SK-N-SH treated with all-trans-retinoic acid at 6 μM for 48 hours (cell line): ENCODE measurements around the gene MAP2K6.

Source experiments
- ATAC-seq: fragments of 200-7000 bp; cut with Tn5 transposase; 3 replicates; pipeline ENCODE4 v1.9.1; 2020; ENCODE audit warnings: mild to moderate bottlenecking, moderate library complexity
- ARNTL ChIP-seq: fragments of 450-650 bp; formaldehyde crosslinking; IDR thresholded peaks from 2 replicates; pipeline ENCODE4 v1.5.0; 2020; ENCODE audit warnings: low read depth, mild to moderate bottlenecking, moderate library complexity, borderline replicate concordance
- BACH2 ChIP-seq: fragments of 250-450 bp; sonication (Bioruptor Pico); IDR thresholded peaks from 2 replicates; pipeline ENCODE4 v1.9.0; 2021; ENCODE audit warnings: mild to moderate bottlenecking, borderline replicate concordance
- CSDC2 ChIP-seq: fragments of 250-450 bp; sonication (Bioruptor Pico); IDR thresholded peaks from 2 replicates; pipeline ENCODE4 v1.5.0; 2020; ENCODE audit warnings: mild to moderate bottlenecking, moderate library complexity
- ESRRG ChIP-seq: fragments of 250-450 bp; sonication (Bioruptor Pico); IDR thresholded peaks from 2 replicates; pipeline ENCODE4 v1.6.1; 2021; ENCODE audit warnings: mild to moderate bottlenecking
- GLIS3 ChIP-seq: fragments of 250-450 bp; sonication (Bioruptor Pico); IDR thresholded peaks from 2 replicates; pipeline ENCODE4 v1.5.0; 2020; ENCODE audit warnings: mild to moderate bottlenecking, moderate library complexity
- OSR1 ChIP-seq: fragments of 250-450 bp; sonication (Bioruptor Pico); IDR thresholded peaks from 2 replicates; pipeline ENCODE4 v1.8.0; 2022; ENCODE audit warnings: moderate library complexity, mild to moderate bottlenecking, inconsistent platforms
- RARB ChIP-seq: fragments of 250-450 bp; sonication (Bioruptor Pico); IDR thresholded peaks from 2 replicates; pipeline ENCODE4 v1.8.0; 2021; ENCODE audit warnings: mild to moderate bottlenecking, moderate library complexity
- TCF4 ChIP-seq: fragments of 250-450 bp; sonication (Bioruptor Pico); IDR thresholded peaks from 2 replicates; pipeline ENCODE4 v1.8.0; 2021; ENCODE audit warnings: mild to moderate bottlenecking, moderate library complexity, borderline replicate concordance
- TOX ChIP-seq: fragments of 250-450 bp; sonication (Bioruptor Pico); IDR thresholded peaks from 2 replicates; pipeline ENCODE4 v1.8.0; 2021; ENCODE audit warnings: mild to moderate bottlenecking, moderate library complexity, borderline replicate concordance
- ZC3H10 ChIP-seq: fragments of 250-450 bp; sonication (Bioruptor Pico); IDR thresholded peaks from 2 replicates; pipeline ENCODE4 v1.5.1; 2021; ENCODE audit warnings: mild to moderate bottlenecking, moderate library complexity
- ZFP3 ChIP-seq: fragments of 250-450 bp; sonication (Bioruptor Pico); IDR thresholded peaks from 2 replicates; pipeline ENCODE4 v1.5.0; 2020; ENCODE audit warnings: mild to moderate bottlenecking, moderate library complexity
- ZFP30 ChIP-seq: fragments of 450-650 bp; formaldehyde crosslinking; IDR thresholded peaks from 2 replicates; pipeline ENCODE4 v1.5.0; 2022; ENCODE audit warnings: mild to moderate bottlenecking, moderate library complexity
- ZNF70 ChIP-seq: fragments of 450-650 bp; formaldehyde crosslinking; IDR thresholded peaks from 2 replicates; pipeline ENCODE4 v1.5.0; 2020; ENCODE audit warnings: mild to moderate bottlenecking, moderate library complexity
- ZNF8 ChIP-seq: fragments of 450-650 bp; formaldehyde crosslinking; IDR thresholded peaks from 2 replicates; pipeline ENCODE4 v1.5.0; 2020; ENCODE audit warnings: mild to moderate bottlenecking, moderate library complexity
- TF ChIP-seq, protein P1 (sequence below): fragments of 250-450 bp; sonication (Bioruptor Pico); IDR thresholded peaks from 2 replicates; pipeline ENCODE4 v1.8.0; 2021; ENCODE audit warnings: low read depth, mild to moderate bottlenecking, moderate library complexity, borderline replicate concordance
- TF ChIP-seq, protein P2 (sequence below): fragments of 250-450 bp; sonication (Bioruptor Pico); IDR thresholded peaks from 2 replicates; pipeline ENCODE4 v1.5.1; 2020; ENCODE audit warnings: low read depth, mild to moderate bottlenecking, moderate library complexity
- TF ChIP-seq, protein P3 (sequence below): fragments of 250-450 bp; sonication (Bioruptor Pico); IDR thresholded peaks from 2 replicates; pipeline ENCODE4 v1.5.1; 2021; ENCODE audit warnings: mild to moderate bottlenecking, moderate library complexity
- TF ChIP-seq, protein P4 (sequence below): fragments of 250-450 bp; sonication (Bioruptor Pico); IDR thresholded peaks from 2 replicates; pipeline ENCODE4 v1.8.0; 2020; ENCODE audit warnings: mild to moderate bottlenecking, moderate library complexity, borderline replicate concordance
- TF ChIP-seq, protein P5 (sequence below): fragments of 250-450 bp; sonication (Bioruptor Pico); IDR thresholded peaks from 2 replicates; pipeline ENCODE4 v1.5.0; 2020; ENCODE audit warnings: mild to moderate bottlenecking, moderate library complexity

Gene MAP2K6

DNA sequence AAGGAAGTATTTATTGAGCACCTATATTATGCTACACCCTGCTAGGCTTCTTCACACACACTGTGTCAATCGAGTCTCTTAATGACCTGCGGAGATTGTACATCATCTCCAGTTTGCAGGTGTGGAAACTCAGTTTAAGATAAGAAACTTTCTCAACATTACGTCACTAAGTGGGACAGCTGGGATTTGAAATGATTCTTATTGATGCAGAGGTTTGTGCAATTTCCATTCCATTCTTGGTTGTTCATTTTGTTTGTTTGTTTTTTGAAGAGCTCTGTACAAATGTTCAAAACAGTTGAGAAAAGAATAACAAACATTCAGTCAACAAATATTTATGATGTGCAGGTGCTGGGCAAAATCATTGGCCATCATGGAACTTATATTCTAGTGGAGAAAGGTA is 84.8 kb downstream of the MAP2K6 start:
- no peak for ATAC-seq
- no peak for TF ChIP-seq ZC3H10
- TF ChIP-seq, protein P1, sequence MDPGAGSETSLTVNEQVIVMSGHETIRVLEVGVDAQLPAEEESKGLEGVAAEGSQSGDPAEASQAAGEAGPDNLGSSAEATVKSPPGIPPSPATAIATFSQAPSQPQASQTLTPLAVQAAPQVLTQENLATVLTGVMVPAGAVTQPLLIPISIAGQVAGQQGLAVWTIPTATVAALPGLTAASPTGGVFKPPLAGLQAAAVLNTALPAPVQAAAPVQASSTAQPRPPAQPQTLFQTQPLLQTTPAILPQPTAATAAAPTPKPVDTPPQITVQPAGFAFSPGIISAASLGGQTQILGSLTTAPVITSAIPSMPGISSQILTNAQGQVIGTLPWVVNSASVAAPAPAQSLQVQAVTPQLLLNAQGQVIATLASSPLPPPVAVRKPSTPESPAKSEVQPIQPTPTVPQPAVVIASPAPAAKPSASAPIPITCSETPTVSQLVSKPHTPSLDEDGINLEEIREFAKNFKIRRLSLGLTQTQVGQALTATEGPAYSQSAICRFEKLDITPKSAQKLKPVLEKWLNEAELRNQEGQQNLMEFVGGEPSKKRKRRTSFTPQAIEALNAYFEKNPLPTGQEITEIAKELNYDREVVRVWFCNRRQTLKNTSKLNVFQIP (CRISPR knock-in tag) = no peak
- no peak for TF ChIP-seq ZNF8 (CRISPR knock-in tag)
- TF ChIP-seq, protein P2, sequence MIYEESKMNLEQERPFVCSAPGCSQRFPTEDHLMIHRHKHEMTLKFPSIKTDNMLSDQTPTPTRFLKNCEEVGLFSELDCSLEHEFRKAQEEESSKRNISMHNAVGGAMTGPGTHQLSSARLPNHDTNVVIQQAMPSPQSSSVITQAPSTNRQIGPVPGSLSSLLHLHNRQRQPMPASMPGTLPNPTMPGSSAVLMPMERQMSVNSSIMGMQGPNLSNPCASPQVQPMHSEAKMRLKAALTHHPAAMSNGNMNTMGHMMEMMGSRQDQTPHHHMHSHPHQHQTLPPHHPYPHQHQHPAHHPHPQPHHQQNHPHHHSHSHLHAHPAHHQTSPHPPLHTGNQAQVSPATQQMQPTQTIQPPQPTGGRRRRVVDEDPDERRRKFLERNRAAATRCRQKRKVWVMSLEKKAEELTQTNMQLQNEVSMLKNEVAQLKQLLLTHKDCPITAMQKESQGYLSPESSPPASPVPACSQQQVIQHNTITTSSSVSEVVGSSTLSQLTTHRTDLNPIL (CRISPR knock-in tag) = no peak
- no peak for TF ChIP-seq RARB (CRISPR knock-in tag)
- no peak for TF ChIP-seq ZNF70 (CRISPR knock-in tag)
- TF ChIP-seq, protein P3, sequence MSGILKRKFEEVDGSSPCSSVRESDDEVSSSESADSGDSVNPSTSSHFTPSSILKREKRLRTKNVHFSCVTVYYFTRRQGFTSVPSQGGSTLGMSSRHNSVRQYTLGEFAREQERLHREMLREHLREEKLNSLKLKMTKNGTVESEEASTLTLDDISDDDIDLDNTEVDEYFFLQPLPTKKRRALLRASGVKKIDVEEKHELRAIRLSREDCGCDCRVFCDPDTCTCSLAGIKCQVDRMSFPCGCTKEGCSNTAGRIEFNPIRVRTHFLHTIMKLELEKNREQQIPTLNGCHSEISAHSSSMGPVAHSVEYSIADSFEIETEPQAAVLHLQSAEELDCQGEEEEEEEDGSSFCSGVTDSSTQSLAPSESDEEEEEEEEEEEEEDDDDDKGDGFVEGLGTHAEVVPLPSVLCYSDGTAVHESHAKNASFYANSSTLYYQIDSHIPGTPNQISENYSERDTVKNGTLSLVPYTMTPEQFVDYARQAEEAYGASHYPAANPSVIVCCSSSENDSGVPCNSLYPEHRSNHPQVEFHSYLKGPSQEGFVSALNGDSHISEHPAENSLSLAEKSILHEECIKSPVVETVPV (CRISPR knock-in tag) = no peak
- TF ChIP-seq, protein P4, sequence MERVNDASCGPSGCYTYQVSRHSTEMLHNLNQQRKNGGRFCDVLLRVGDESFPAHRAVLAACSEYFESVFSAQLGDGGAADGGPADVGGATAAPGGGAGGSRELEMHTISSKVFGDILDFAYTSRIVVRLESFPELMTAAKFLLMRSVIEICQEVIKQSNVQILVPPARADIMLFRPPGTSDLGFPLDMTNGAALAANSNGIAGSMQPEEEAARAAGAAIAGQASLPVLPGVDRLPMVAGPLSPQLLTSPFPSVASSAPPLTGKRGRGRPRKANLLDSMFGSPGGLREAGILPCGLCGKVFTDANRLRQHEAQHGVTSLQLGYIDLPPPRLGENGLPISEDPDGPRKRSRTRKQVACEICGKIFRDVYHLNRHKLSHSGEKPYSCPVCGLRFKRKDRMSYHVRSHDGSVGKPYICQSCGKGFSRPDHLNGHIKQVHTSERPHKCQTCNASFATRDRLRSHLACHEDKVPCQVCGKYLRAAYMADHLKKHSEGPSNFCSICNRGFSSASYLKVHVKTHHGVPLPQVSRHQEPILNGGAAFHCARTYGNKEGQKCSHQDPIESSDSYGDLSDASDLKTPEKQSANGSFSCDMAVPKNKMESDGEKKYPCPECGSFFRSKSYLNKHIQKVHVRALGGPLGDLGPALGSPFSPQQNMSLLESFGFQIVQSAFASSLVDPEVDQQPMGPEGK (CRISPR knock-in tag) = no peak
- TF ChIP-seq BACH2 (CRISPR knock-in tag) = no peak
- TF ChIP-seq, protein P5, sequence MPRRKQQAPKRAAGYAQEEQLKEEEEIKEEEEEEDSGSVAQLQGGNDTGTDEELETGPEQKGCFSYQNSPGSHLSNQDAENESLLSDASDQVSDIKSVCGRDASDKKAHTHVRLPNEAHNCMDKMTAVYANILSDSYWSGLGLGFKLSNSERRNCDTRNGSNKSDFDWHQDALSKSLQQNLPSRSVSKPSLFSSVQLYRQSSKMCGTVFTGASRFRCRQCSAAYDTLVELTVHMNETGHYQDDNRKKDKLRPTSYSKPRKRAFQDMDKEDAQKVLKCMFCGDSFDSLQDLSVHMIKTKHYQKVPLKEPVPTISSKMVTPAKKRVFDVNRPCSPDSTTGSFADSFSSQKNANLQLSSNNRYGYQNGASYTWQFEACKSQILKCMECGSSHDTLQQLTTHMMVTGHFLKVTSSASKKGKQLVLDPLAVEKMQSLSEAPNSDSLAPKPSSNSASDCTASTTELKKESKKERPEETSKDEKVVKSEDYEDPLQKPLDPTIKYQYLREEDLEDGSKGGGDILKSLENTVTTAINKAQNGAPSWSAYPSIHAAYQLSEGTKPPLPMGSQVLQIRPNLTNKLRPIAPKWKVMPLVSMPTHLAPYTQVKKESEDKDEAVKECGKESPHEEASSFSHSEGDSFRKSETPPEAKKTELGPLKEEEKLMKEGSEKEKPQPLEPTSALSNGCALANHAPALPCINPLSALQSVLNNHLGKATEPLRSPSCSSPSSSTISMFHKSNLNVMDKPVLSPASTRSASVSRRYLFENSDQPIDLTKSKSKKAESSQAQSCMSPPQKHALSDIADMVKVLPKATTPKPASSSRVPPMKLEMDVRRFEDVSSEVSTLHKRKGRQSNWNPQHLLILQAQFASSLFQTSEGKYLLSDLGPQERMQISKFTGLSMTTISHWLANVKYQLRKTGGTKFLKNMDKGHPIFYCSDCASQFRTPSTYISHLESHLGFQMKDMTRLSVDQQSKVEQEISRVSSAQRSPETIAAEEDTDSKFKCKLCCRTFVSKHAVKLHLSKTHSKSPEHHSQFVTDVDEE (CRISPR knock-in tag) = no peak
- no peak for TF ChIP-seq TOX (CRISPR knock-in tag)
- TF ChIP-seq ZFP3 (CRISPR knock-in tag) = no peak
- no peak for TF ChIP-seq TCF4
- TF ChIP-seq ESRRG (CRISPR knock-in tag) = no peak
- TF ChIP-seq OSR1 (CRISPR knock-in tag) = no peak
- no peak for TF ChIP-seq ARNTL (CRISPR knock-in tag)
- no peak for TF ChIP-seq ZFP30 (CRISPR knock-in tag)
- no peak for TF ChIP-seq CSDC2 (CRISPR knock-in tag)
- TF ChIP-seq GLIS3 (CRISPR knock-in tag) = no peak
- TF ChIP-seq, all 23 proteins: peak for 0

DNA sequence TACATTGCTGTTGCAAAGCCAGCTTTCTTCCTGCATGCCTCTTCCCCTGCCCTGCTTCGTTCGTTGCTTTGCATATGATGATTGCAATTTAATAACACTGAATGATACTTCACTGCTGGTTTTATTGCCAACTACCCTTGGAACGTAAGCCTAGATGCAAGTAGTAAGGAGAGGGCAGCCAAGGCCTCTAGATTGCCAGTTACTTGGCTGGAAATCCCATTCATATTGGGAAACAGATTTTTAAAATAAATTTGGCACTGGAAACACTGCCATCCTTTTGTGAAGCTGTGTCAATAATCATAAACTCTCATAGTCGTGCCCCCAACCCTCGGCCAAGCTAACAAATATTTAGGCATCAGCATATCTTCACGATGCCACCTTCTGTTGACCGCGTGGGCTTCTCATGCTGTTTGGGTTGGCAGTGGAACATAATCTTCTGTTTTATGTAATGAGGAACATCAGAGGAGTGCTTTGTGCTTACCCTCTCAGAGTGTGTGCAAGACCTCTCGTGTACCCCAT is 86.5 kb downstream of the MAP2K6 start:
- no peak for ATAC-seq
- TF ChIP-seq TOX (CRISPR knock-in tag) = no peak
- TF ChIP-seq ESRRG (CRISPR knock-in tag) = no peak
- no peak for TF ChIP-seq BACH2 (CRISPR knock-in tag)
- TF ChIP-seq, protein P2 (CRISPR knock-in tag) = no peak
